ENCODE results near the gene FAM171A2.
"Not testable (repeated sequence)": the region's sequence is repeated elsewhere in the genome, so short reads cannot be mapped to it uniquely, and the experiment has no call there.

FAM171A2 gene

DNA sequence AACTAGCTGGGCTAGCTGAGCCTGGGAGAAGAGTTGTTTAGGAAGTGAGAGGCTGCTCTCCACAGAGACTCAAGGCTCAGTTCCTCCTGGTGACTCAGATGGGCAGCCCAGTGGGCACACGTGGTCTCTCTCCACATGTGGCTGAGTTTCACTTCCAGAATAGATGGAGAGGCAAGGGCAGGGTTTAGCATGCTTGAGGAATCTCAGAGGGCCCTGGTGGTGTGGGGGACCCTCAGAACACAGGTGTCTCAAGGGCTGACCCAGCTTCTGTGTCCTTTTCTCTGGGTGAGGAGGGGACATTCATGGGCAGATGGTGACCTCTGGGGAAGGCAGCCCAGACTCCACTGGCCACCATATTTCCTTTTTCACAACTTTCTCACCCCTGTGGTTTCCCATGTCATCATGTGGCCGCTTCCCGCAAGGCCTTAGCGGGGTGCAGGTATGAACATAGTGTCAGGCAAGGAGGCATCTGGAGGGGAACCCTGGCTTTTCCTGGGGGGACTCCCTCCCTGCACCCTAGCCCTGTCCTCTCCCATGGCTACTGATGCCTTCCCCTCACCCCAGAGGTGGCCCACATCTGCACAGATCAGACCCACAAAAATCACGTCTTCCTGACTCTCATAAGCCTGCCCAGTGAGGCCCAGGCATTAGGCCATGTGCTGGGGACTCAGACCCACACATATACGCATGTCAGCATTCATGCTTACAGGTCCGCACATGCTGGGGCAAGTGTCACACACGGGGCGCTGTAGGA is 15.2 kb downstream of the FAM171A2 start:
- TF ChIP-seq, protein P1, sequence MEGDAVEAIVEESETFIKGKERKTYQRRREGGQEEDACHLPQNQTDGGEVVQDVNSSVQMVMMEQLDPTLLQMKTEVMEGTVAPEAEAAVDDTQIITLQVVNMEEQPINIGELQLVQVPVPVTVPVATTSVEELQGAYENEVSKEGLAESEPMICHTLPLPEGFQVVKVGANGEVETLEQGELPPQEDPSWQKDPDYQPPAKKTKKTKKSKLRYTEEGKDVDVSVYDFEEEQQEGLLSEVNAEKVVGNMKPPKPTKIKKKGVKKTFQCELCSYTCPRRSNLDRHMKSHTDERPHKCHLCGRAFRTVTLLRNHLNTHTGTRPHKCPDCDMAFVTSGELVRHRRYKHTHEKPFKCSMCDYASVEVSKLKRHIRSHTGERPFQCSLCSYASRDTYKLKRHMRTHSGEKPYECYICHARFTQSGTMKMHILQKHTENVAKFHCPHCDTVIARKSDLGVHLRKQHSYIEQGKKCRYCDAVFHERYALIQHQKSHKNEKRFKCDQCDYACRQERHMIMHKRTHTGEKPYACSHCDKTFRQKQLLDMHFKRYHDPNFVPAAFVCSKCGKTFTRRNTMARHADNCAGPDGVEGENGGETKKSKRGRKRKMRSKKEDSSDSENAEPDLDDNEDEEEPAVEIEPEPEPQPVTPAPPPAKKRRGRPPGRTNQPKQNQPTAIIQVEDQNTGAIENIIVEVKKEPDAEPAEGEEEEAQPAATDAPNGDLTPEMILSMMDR (IDR thresholded peaks at IDR 0.05; ENCODE audit: low read depth, low read length) = no peak
- H3K4me3 ChIP-seq (ENCODE audit: low read depth, low read length) = no peak overlapping the region

DNA sequence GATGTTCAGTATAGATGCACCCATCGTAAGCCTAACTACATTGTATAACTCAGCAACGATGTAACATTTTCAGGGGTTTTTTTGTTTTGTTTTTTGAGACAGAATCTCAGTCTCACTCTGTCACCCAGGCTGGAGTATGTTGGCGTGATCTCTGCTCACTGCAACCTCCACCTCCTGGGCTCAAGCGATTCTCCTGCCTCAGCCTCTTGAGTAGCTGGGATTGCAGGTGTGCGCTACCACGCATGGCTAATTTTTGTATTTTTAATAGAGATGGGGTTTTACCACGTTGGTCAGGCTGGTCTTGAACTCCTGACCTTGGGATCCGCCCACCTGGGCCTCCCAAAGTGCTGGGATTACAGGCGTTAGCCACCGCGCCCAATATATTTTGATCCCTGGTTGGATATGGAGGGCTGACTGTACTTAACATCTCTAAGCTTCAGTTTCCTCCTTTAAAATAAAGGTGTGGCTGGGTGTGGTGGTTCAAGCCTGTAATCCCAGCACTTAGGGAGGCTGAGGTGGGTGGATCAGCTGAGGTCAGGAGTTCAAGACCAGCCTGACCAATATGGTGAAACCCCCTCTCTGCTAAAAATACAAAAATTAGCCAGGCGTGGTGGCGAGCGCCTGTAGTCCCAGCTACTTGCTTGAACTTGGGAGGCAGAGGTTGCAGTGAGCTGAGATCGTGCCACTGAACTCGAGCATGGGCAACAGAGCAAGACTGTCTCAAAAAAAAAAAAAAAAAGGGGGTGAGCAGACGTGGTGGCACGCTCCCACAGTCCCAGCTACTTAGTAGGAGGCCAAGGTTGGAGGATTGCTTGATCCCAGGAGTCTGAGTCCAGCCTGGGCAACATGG is 16.2 kb downstream of the FAM171A2 start:
- H3K4me3 ChIP-seq (ENCODE audit: low read depth, low read length) = not testable (repeated sequence)

- TF ChIP-seq, protein P1 (IDR thresholded peaks at IDR 0.05; ENCODE audit: low read depth, low read length) = no peak
- H3K4me3 ChIP-seq (ENCODE audit: low read depth, low read length) = peak overlapping the region; percentile 97
Observed at GRCh38 chr17:44346064-44346844, 17.4 kb downstream of the FAM171A2 start.

- TF ChIP-seq, protein P1 (IDR thresholded peaks at IDR 0.05; ENCODE audit: low read depth, low read length) = peak; percentile 6; the same call in 1 of the 2 replicates
- H3K4me3 ChIP-seq (ENCODE audit: low read depth, low read length) = peak overlapping the region; percentile 97
Observed at GRCh38 chr17:44345454-44346026, 18.1 kb downstream of the FAM171A2 start.

DNA sequence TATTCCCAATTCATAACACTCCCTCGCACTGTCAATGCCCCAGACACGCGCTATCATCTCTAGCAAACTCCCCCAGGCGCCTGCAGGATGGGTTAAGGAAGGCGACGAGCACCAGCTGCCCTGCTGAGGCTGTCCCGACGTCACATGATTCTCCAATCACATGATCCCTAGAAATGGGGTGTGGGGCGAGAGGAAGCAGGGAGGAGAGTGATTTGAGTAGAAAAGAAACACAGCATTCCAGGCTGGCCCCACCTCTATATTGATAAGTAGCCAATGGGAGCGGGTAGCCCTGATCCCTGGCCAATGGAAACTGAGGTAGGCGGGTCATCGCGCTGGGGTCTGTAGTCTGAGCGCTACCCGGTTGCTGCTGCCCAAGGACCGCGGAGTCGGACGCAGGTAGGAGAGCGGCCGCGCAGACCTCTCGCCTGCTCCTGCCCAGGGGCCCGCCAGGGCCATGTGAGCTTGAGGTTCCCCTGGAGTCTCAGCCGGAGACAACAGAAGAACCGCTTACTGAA is 18.7 kb downstream of the FAM171A2 start, which contains the start of gene GRN:
GRN (plus strand) TSS at position 364 of the 515 bp plus-strand sequence. CDS start 3,863 bp downstream, outside the sequence.
- H3K4me3 ChIP-seq (ENCODE audit: low read depth, low read length) = peak within 1 kb of the TSS; percentile 97
- TF ChIP-seq, protein P1 (IDR thresholded peaks at IDR 0.05; ENCODE audit: low read depth, low read length) = no peak

- TF ChIP-seq, protein P1 (IDR thresholded peaks at IDR 0.05; ENCODE audit: low read depth, low read length) = no peak
- H3K4me3 ChIP-seq (ENCODE audit: low read depth, low read length) = no peak overlapping the region
Observed at GRCh38 chr17:44343510-44344209, 20.0 kb downstream of the FAM171A2 start.

DNA sequence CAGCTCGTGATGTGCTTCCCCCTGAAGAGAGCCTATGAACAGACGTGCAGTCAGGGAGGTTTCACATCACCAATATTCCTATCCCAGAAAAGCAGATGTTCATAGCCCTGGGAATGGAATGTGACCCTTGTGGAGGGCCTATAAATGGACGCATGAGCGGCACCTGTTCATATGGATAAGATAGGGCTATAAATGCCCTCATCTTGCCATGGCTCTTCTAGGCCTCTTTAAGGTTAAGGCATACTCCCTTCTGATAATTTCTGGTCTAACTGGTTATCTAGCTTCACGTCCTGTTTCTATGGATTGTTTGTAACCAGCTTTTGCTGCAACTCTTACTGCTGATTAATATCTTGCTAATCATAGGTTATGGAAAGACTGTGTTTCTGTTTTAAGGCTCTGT is 23.1 kb downstream of the FAM171A2 start:
- not testable (repeated sequence) for H3K4me3 ChIP-seq (ENCODE audit: low read depth, low read length)
